ENCODE measurements around the gene KDM7A. TPM values are rescaled to one million over a fixed set of nuclear protein-coding genes. Genes with fewer than 3 reads are reported as not detected.

Gene KDM7A
- total RNA-seq, 4 donors from 2014 or later = 38.0 to 59.3 (median 38.8) TPM

GRCh38 chr7:140153666-140154161, 23.1 kb downstream of the KDM7A start:
- Histone ChIP-seq H3K36me3 (no peaks in the 10 kb centered on the region), H3K27me3 (no peaks in the 10 kb centered on the region), H3K4me1 (peaks cover 0 to 11% (median 4%) of the 10 kb centered on the region in 4 donors), H3K9me3 (no peaks in the 10 kb centered on the region), H3K27ac (no peak overlapping the region), H3K4me3 (no peak overlapping the region)
- DNase-seq = no peak
- no peak for TF ChIP-seq CTCF (IDR thresholded peaks at IDR 0.05)
- TF ChIP-seq POLR2A (IDR thresholded peaks at IDR 0.05) = no peak

- Histone ChIP-seq H3K27me3 (no peaks in the 10 kb centered on the region), H3K4me3 (no peak overlapping the region), H3K9me3 (no peaks in the 10 kb centered on the region), H3K27ac (no peak overlapping the region), H3K4me1 (peaks cover 0 to under 1% (median 0%) of the 10 kb centered on the region in 4 donors), H3K36me3 (no peaks in the 10 kb centered on the region)
- no peak for TF ChIP-seq CTCF (IDR thresholded peaks at IDR 0.05)
- TF ChIP-seq POLR2A (IDR thresholded peaks at IDR 0.05) = no peak
- DNase-seq = no peak
Observed at GRCh38 chr7:140146574-140146973, 30.2 kb downstream of the KDM7A start.

DNA sequence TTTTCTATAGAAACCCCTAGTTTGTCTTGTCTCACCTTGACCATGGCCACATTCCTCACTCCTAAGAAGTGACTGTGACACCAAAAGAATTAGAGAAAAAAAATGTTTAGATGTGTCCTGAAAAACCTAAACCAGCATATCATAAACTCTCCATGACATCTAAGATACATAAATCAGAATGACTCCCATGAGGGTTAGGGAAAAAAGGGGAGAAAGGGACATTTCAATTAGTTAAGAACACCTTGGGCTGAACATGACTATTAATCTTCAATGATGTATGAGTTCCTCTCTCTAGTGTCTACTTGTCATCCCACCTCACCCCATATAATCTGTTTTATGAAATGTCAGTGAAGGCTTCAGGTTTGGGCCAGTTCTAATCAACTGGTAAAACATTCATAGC, 31.1 kb downstream of the KDM7A start:
- peaks cover 0 to 10% (median 0%) of the 10 kb centered on the region in 4 donors for H3K4me1 ChIP-seq
- no peak overlapping the region for H3K27ac ChIP-seq
- H3K4me3 ChIP-seq = no peak overlapping the region
- DNase-seq = no peak
- H3K27me3 ChIP-seq = no peaks in the 10 kb centered on the region
- TF ChIP-seq POLR2A (IDR thresholded peaks at IDR 0.05) (no peak), CTCF (IDR thresholded peaks at IDR 0.05) (no peak)
- no peaks in the 10 kb centered on the region for H3K36me3 ChIP-seq
- no peaks in the 10 kb centered on the region for H3K9me3 ChIP-seq

GRCh38 chr7:140144821-140145220, 32.0 kb downstream of the KDM7A start:
- peaks cover 0 to 10% (median 0%) of the 10 kb centered on the region in 4 donors for H3K4me1 ChIP-seq
- no peaks in the 10 kb centered on the region for H3K9me3 ChIP-seq
- peak overlapping the region in 1 of 4 donors; percentile 14 for H3K27ac ChIP-seq
- no peaks in the 10 kb centered on the region for H3K36me3 ChIP-seq
- no peak for TF ChIP-seq CTCF (IDR thresholded peaks at IDR 0.05)
- TF ChIP-seq POLR2A (IDR thresholded peaks at IDR 0.05) = no peak
- H3K4me3 ChIP-seq = no peak overlapping the region
- DNase-seq = no peak
- H3K27me3 ChIP-seq = no peaks in the 10 kb centered on the region

GRCh38 chr7:140143997-140144396, 32.8 kb downstream of the KDM7A start:
- Histone ChIP-seq H3K4me1 (peaks cover 0 to 18% (median 0%) of the 10 kb centered on the region in 4 donors), H3K27me3 (no peaks in the 10 kb centered on the region), H3K9me3 (no peaks in the 10 kb centered on the region), H3K27ac (peak overlapping the region in 1 of 4 donors; percentile 14), H3K36me3 (no peaks in the 10 kb centered on the region), H3K4me3 (no peak overlapping the region)
- TF ChIP-seq CTCF (IDR thresholded peaks at IDR 0.05) (no peak), POLR2A (IDR thresholded peaks at IDR 0.05) (no peak)
- no peak for DNase-seq

GRCh38 chr7:140142031-140142430, 34.8 kb downstream of the KDM7A start:
- Histone ChIP-seq H3K9me3 (no peaks in the 10 kb centered on the region), H3K27ac (no peak overlapping the region), H3K36me3 (peaks cover 0 to 7% (median 0%) of the 10 kb centered on the region in 3 donors), H3K4me3 (no peak overlapping the region), H3K27me3 (no peaks in the 10 kb centered on the region), H3K4me1 (peaks cover 0 to 24% (median 0%) of the 10 kb centered on the region in 4 donors)
- DNase-seq = no peak
- peak in 1 of 6 experiments; percentile 8 for TF ChIP-seq CTCF (IDR thresholded peaks at IDR 0.05)
- no peak for TF ChIP-seq POLR2A (IDR thresholded peaks at IDR 0.05)

All from Peyer's patch (tissue), 4 donors.